OCI-LY7 (cell line): ENCODE results near the gene ORM2. TPM values are rescaled to one million over a fixed set of nuclear protein-coding genes. Genes with fewer than 3 reads are reported as not detected.

ENCODE experiments used
- BruUV-seq: library from RNA; stranded (reverse); fragments of 400-500 nt; replicated peaks from 2 replicates; lab custom pipeline; 2021; lab: Mats Ljungman, UMichigan
- CTCF ChIA-PET: fragments of 300-600 bp; sonication (Branson Sonifier 250); formaldehyde crosslinking; loops from one replicate; lab custom pipeline; 2022; ENCODE audit warnings: antibody characterized with exemption; ENCODE audit not compliant: unreplicated experiment; lab: Charles Lee
- POLR2A ChIA-PET: fragments of 300-600 bp; sonication (Branson Sonifier 250); formaldehyde crosslinking; loops from one replicate; lab custom pipeline; 2022; ENCODE audit warnings: antibody characterized with exemption; lab: Charles Lee
- DNase-seq: peaks from one replicate; pipeline ENCODE4 v3.0.0-alpha.2; 2015; ENCODE audit warnings: low spot score
- H2AFZ ChIP-seq: fragments of 200-600 bp; sonication (generic), shearing (Covaris generic); 2 replicates; pipeline ENCODE4 v1.6.1; 2014; ENCODE audit warnings: mild to moderate bottlenecking, antibody characterized with exemption, low read length, moderate library complexity
- H3K27ac ChIP-seq: fragments of 200-600 bp; sonication (generic); 2 replicates; pipeline ENCODE4 v1.5.1; 2014; ENCODE audit warnings: mixed run types, low read depth, mild to moderate bottlenecking, moderate library complexity, low read length, inconsistent platforms; ENCODE audit not compliant: poor library complexity, severe bottlenecking
- H3K36me3 ChIP-seq: fragments of 200-600 bp; sonication (generic); 2 replicates; pipeline ENCODE4 v1.6.1; 2014; ENCODE audit warnings: mild to moderate bottlenecking, antibody characterized with exemption, low read length, moderate library complexity, mixed read lengths; ENCODE audit not compliant: insufficient read depth
- H3K4me1 ChIP-seq: fragments of 200-600 bp; sonication (generic); 2 replicates; pipeline ENCODE4 v1.5.1; 2014; ENCODE audit warnings: mild to moderate bottlenecking, low read length; ENCODE audit not compliant: insufficient read depth, poor library complexity, severe bottlenecking
- H3K4me2 ChIP-seq: fragments of 200-600 bp; sonication (generic); 2 replicates; pipeline ENCODE4 v1.6.1; 2014; ENCODE audit warnings: mild to moderate bottlenecking, low read length
- H3K4me3 ChIP-seq: fragments of 200-600 bp; sonication (generic); 2 replicates; pipeline ENCODE4 v1.5.1; 2014; ENCODE audit warnings: mild to moderate bottlenecking, low read depth, low read length; ENCODE audit not compliant: poor library complexity, severe bottlenecking
- H3K79me2 ChIP-seq: fragments of 200-600 bp; sonication (generic); 2 replicates; pipeline ENCODE4 v1.6.1; 2016; ENCODE audit warnings: low read depth, mild to moderate bottlenecking, low read length, moderate library complexity, mixed read lengths; ENCODE audit not compliant: insufficient read depth
- H3K9me2 ChIP-seq: fragments of 200-600 bp; sonication (generic); 2 replicates; pipeline ENCODE4 v1.6.1; 2016; ENCODE audit warnings: mild to moderate bottlenecking, low read length, mixed read lengths; ENCODE audit not compliant: insufficient read depth
- H3K9me3 ChIP-seq: fragments of 200-600 bp; sonication (generic); 2 replicates; pipeline ENCODE4 v1.6.1; 2014; ENCODE audit warnings: mild to moderate bottlenecking, mixed run types, low read length, mixed read lengths
- H4K20me1 ChIP-seq: fragments of 200-600 bp; sonication (generic); 2 replicates; pipeline ENCODE4 v1.6.1; 2014; ENCODE audit warnings: mild to moderate bottlenecking, antibody characterized with exemption, low read length, moderate library complexity, mixed read lengths; ENCODE audit not compliant: insufficient read depth
- CTCF ChIP-seq: fragments of 200-600 bp; sonication (generic); conservative IDR thresholded peaks from 2 replicates; pipeline ENCODE4 v1.5.1; 2014; ENCODE audit warnings: mild to moderate bottlenecking, antibody characterized with exemption, low read length, moderate library complexity, mixed read lengths
- EZH2phosphoT487 ChIP-seq: fragments of 200-600 bp; sonication (generic); IDR thresholded peaks from 2 replicates; pipeline ENCODE4 v1.6.1; 2018; ENCODE audit warnings: low read depth, borderline replicate concordance, mild to moderate bottlenecking, mixed run types, antibody characterized with exemption, low read length, moderate library complexity, mixed read lengths
- intact Hi-C: fragments of 100-400 bp; cut with micrococcal nuclease; formaldehyde crosslinking; loops from one replicate; pipeline ENCODE4 v1.10.0; 2022; ENCODE audit not compliant: unreplicated experiment
- total RNA-seq, 2 experiments: library from RNA; depleted of rRNA in 1 of 2; stranded (reverse); fragments of >200 nt in 1 of 2; shearing (Covaris generic) in 1 of 2; gene quantifications; 2 replicates each; pipeline ENCODE4 v1.2.3, GENCODE V29; 2014 to 2022

ORM2 gene
- total RNA-seq, 2 experiments from 2014 or later: not detected

- no TSS peak for BruUV-seq
- no peak for TF ChIP-seq CTCF
- Histone ChIP-seq H4K20me1 (no peaks in the 10 kb centered on the region), H3K79me2 (no peaks in the 10 kb centered on the region), H3K9me3 (no peaks in the 10 kb centered on the region), H2AFZ (no peak overlapping the region), H3K27ac (no peak overlapping the region), H3K4me2 (no peak overlapping the region), H3K36me3 (no peaks in the 10 kb centered on the region), H3K9me2 (no peaks in the 10 kb centered on the region), H3K4me3 (no peak overlapping the region), H3K4me1 (no peaks in the 10 kb centered on the region)
- POLR2A ChIA-PET: no interaction called here
- intact Hi-C loops: no loop called here
- CTCF ChIA-PET: no interaction called here
- no peak for DNase-seq
These were observed 25.7 kb upstream of the ORM2 start for GRCh38 chr9:114303977-114304376.

- H3K9me3 ChIP-seq: no peaks in the 10 kb centered on the region
- no peak overlapping the region for H3K4me3 ChIP-seq
- H3K79me2 ChIP-seq: no peaks in the 10 kb centered on the region
- no peak overlapping the region for H2AFZ ChIP-seq
- CTCF ChIA-PET: interaction anchor here (0.7 kb wide), 1 partner anchor 73 kb away, joined by 3 read pairs; no protein-coding TSS in a partner anchor
- no peaks in the 10 kb centered on the region for H3K9me2 ChIP-seq
- BruUV-seq: no TSS peak
- H3K4me2 ChIP-seq: no peak overlapping the region
- H3K36me3 ChIP-seq: no peaks in the 10 kb centered on the region
- H3K27ac ChIP-seq: no peak overlapping the region
- intact Hi-C loops: no loop called here
- DNase-seq: no peak
- H3K4me1 ChIP-seq: no peaks in the 10 kb centered on the region
- TF ChIP-seq EZH2phosphoT487 (no peak), CTCF (no peak)
- POLR2A ChIA-PET: no interaction called here
- H4K20me1 ChIP-seq: no peaks in the 10 kb centered on the region
These were observed 25.1 kb upstream of the ORM2 start for GRCh38 chr9:114304416-114305188.

GRCh38 chr9:114307899-114308267 is 21.8 kb upstream of the ORM2 start:
- Histone ChIP-seq H3K4me1 (no peaks in the 10 kb centered on the region), H3K36me3 (no peaks in the 10 kb centered on the region), H3K4me2 (no peak overlapping the region), H3K27ac (no peak overlapping the region), H2AFZ (no peak overlapping the region), H3K9me3 (no peaks in the 10 kb centered on the region), H3K4me3 (no peak overlapping the region), H4K20me1 (no peaks in the 10 kb centered on the region), H3K79me2 (no peaks in the 10 kb centered on the region), H3K9me2 (no peaks in the 10 kb centered on the region)
- CTCF ChIA-PET: no interaction called here
- POLR2A ChIA-PET: no interaction called here
- intact Hi-C loops: no loop called here
- no TSS peak for BruUV-seq
- TF ChIP-seq EZH2phosphoT487 (no peak), CTCF (no peak)
- no peak for DNase-seq
